Measurements from ENCODE around the gene CD79B. TPM values are rescaled to one million over a fixed set of nuclear protein-coding genes. Genes with fewer than 3 reads are reported as not detected.

CD79B gene
- total and polyA plus RNA-seq, 2 experiments from 2014 or later: 1.3 to 2.5 TPM

GRCh38 chr17:63978272-63979200 lies 46.4 kb upstream of the CD79B start:
- H3K4me2 ChIP-seq: no peak overlapping the region
- peaks cover 7% of the 10 kb centered on the region for H3K4me1 Mint-ChIP-seq
- H3K27ac ChIP-seq (ENCODE audit: low read depth): no peak overlapping the region
- H3K36me3 Mint-ChIP-seq (ENCODE audit: low read depth): peaks cover 11% of the 10 kb centered on the region; the same call in 2 of the 3 replicates
- no peaks in the 10 kb centered on the region for H3F3A ChIP-seq (replicated peaks; ENCODE audit: low read depth)
- H3K27me3 ChIP-seq (ENCODE audit: insufficient read depth): no peaks in the 10 kb centered on the region
- DNase-seq (ENCODE audit: low spot score): no peak
- H3K79me2 ChIP-seq (replicated peaks; ENCODE audit: insufficient read depth): no peaks in the 10 kb centered on the region
- H3K9me2 ChIP-seq (ENCODE audit: insufficient read depth): no peaks in the 10 kb centered on the region
- peaks cover 6% of the 10 kb centered on the region for H3K27me3 Mint-ChIP-seq (ENCODE audit: insufficient read depth, low read depth, poor library complexity)
- H3K36me3 ChIP-seq (ENCODE audit: insufficient read depth): no peaks in the 10 kb centered on the region
- peaks cover 16% of the 10 kb centered on the region for H3K9me3 Mint-ChIP-seq
- no peak overlapping the region for H3K27ac Mint-ChIP-seq
- H4K20me1 ChIP-seq (replicated peaks; ENCODE audit: insufficient read depth): no peaks in the 10 kb centered on the region
- H3K4me3 Mint-ChIP-seq: no peak overlapping the region
- no peaks in the 10 kb centered on the region for H3K4me1 ChIP-seq (ENCODE audit: insufficient read depth)
- H2AFZ ChIP-seq: no peak overlapping the region
- ATAC-seq: no peak
- H3K4me3 ChIP-seq: no peak overlapping the region
- TF ChIP-seq CREB1 (CRISPR knock-in tag; IDR thresholded peaks at IDR 0.05; ENCODE audit: low read depth) (no peak), CTCF (conservative IDR thresholded peaks at IDR 0.05; ENCODE audit: low read depth in 2 of 2) (no peak), ZNF114 (CRISPR knock-in tag; IDR thresholded peaks at IDR 0.05) (no peak), ETS1 (IDR thresholded peaks at IDR 0.05) (no peak), EZH2 (IDR thresholded peaks at IDR 0.05; ENCODE audit: low read depth, unreplicated experiment) (no peak), STAT1 (IDR thresholded peaks at IDR 0.05; ENCODE audit: unreplicated experiment) (no peak), EZH2phosphoT487 (IDR thresholded peaks at IDR 0.05; ENCODE audit: unreplicated experiment) (no peak), NANOG (IDR thresholded peaks at IDR 0.05; ENCODE audit: borderline replicate concordance) (no peak), ZNF331 (CRISPR knock-in tag; IDR thresholded peaks at IDR 0.05; ENCODE audit: low read depth) (no peak), POLR2AphosphoS5 (IDR thresholded peaks at IDR 0.05; ENCODE audit: low read depth) (no peak), JUNB (IDR thresholded peaks at IDR 0.05; ENCODE audit: unreplicated experiment) (no peak), ZNF462 (CRISPR knock-in tag; IDR thresholded peaks at IDR 0.05) (no peak), REST (IDR thresholded peaks at IDR 0.05; ENCODE audit: unreplicated experiment) (no peak)

All from GM23338 (cell line).